WERI-Rb-1 (cell line): ENCODE results near the gene SPECC1L.
"Not testable (repeated sequence)": the region's sequence is repeated elsewhere in the genome, so short reads cannot be mapped to it uniquely, and the experiment has no call there.

Experiments
- DNase-seq: peaks from one replicate; pipeline ENCODE4 v3.0.0-alpha.2; 2020
- H3K27ac ChIP-seq: fragments of 250-450 bp; sonication (Bioruptor Pico); 2 replicates; pipeline ENCODE4 v1.5.1; 2020; ENCODE audit warnings: mild to moderate bottlenecking, moderate library complexity
- H3K27me3 ChIP-seq: fragments of 250-450 bp; sonication (Bioruptor Pico); 2 replicates; pipeline ENCODE4 v1.5.1; 2021; ENCODE audit warnings: mild to moderate bottlenecking, low read depth, moderate library complexity; ENCODE audit not compliant: insufficient read depth, severe bottlenecking
- H3K36me3 ChIP-seq: fragments of 250-450 bp; sonication (Bioruptor Pico); 2 replicates; pipeline ENCODE4 v1.5.1; 2020; ENCODE audit warnings: mild to moderate bottlenecking, moderate library complexity
- H3K4me3 ChIP-seq: 2 replicates; pipeline ENCODE4 v1.5.1; 2011; ENCODE audit warnings: low read depth, mild to moderate bottlenecking, control low read depth, low read length
- H3K9me3 ChIP-seq: fragments of 250-450 bp; sonication (Bioruptor Pico); 2 replicates; pipeline ENCODE4 v1.5.1; 2021; ENCODE audit warnings: mild to moderate bottlenecking, moderate library complexity; ENCODE audit not compliant: severe bottlenecking
- CTCF ChIP-seq: IDR thresholded peaks from 2 replicates; pipeline ENCODE4 v1.5.1; 2011; ENCODE audit warnings: low read depth, mild to moderate bottlenecking, control low read depth, inconsistent platforms, low read length

SPECC1L gene

GRCh38 chr22:24291515-24292201 is 21.0 kb downstream of the SPECC1L start:
- H3K36me3 ChIP-seq: no peaks in the 10 kb centered on the region; the same call in 1 of the 2 replicates
- DNase-seq: no peak
- H3K27ac ChIP-seq: no peak overlapping the region
- H3K9me3 ChIP-seq: no peaks in the 10 kb centered on the region
- TF ChIP-seq CTCF: no peak
- no peak overlapping the region for H3K4me3 ChIP-seq
- no peaks in the 10 kb centered on the region for H3K27me3 ChIP-seq

GRCh38 chr22:24292202-24292830 is 21.7 kb downstream of the SPECC1L start:
- not testable (repeated sequence) for H3K27ac ChIP-seq, H3K27me3 ChIP-seq, H3K4me3 ChIP-seq, DNase-seq, H3K36me3 ChIP-seq, H3K9me3 ChIP-seq

- not testable (repeated sequence) for DNase-seq, H3K36me3 ChIP-seq, H3K4me3 ChIP-seq, H3K27ac ChIP-seq, H3K9me3 ChIP-seq, H3K27me3 ChIP-seq
Observed at GRCh38 chr22:24294913-24295312, 24.3 kb downstream of the SPECC1L start.

GRCh38 chr22:24298497-24299155 is 28.0 kb downstream of the SPECC1L start:
- not testable (repeated sequence) for H3K9me3 ChIP-seq, H3K36me3 ChIP-seq, H3K4me3 ChIP-seq, DNase-seq, H3K27ac ChIP-seq, H3K27me3 ChIP-seq

GRCh38 chr22:24300522-24300921 is 29.9 kb downstream of the SPECC1L start:
- peaks cover 18% of the 10 kb centered on the region for H3K36me3 ChIP-seq
- H3K27ac ChIP-seq, H3K27me3 ChIP-seq, H3K9me3 ChIP-seq, DNase-seq, H3K4me3 ChIP-seq: not testable (repeated sequence)

- H3K27me3 ChIP-seq: no peaks in the 10 kb centered on the region
- H3K9me3 ChIP-seq: no peaks in the 10 kb centered on the region
- H3K36me3 ChIP-seq: peaks cover 35% of the 10 kb centered on the region
- no peak for DNase-seq
- H3K27ac ChIP-seq: no peak overlapping the region
- H3K4me3 ChIP-seq: no peak overlapping the region
- no peak for TF ChIP-seq CTCF
Observed at GRCh38 chr22:24302591-24302990, 32.0 kb downstream of the SPECC1L start.

- no peak overlapping the region for H3K27ac ChIP-seq
- no peaks in the 10 kb centered on the region for H3K9me3 ChIP-seq
- TF ChIP-seq CTCF: no peak
- DNase-seq: no peak
- no peaks in the 10 kb centered on the region for H3K27me3 ChIP-seq
- no peak overlapping the region for H3K4me3 ChIP-seq
- peaks cover 35% of the 10 kb centered on the region for H3K36me3 ChIP-seq
Observed at GRCh38 chr22:24303007-24303406, 32.4 kb downstream of the SPECC1L start.
